Activated T-helper 1 cell treated with anti-CD3 and anti-CD28 coated beads, Interleukin-2, amount 50 U/mL, for 16 hours (primary cell): ENCODE results near the gene ADIG.

Experiments
- DNase-seq, 2 donors: peaks; one replicate each; pipeline ENCODE4 v3.0.0-alpha.2; 2020; ENCODE audit warnings: low read depth in 1 of 2, low spot score in 1 of 2

Gene ADIG

DNA sequence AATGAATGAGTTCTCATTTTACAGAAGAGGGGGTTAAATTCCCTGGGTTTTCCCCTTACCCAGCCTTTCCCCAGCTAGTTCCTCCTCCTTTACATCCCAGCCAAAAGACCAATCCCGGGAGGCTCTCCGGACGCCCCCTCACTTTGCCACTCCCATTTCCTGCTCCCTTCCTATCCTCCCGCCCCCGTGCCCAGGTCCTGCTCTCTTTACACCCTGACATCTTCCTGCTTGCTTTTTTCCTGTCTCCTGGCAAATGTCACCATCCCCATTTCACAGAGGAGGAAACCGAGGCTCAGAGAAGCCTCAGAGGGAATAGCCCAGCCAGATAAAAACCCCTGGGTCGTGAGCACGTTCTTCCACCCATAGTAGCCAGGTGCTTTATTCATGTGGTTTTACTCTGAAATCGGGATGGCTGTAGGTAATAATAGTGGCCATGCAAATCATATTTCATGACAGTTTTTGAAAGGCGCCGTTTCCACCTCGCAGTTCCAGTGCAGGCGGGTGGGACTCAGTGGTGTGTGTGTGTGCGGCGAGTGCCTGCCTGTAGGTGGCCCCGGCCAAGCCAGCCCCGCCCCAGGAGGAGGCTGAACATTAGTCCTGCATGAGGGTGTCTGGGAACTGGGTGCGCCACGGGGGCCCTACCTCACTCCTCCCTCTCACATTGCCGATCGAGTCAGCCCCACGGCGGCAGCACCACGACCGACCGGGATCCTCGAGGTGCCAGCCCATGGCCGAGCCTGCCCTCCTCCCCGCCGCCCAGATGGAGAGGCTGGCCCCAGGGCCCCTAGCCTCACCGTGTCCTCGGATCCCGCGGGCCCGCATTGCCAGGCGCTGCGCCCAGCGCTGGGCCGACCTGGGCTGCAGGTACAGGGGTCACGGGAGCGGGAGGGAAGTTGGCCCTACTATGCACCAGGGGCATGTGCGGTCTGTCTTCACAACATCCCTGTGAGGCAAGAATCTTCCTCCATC lies 20.5 kb downstream of the ADIG start, which contains the start of gene ARHGAP40:
Gene ARHGAP40, plus strand, starts transcription at position 594 of the 969 bp plus-strand sequence.
- DNase-seq: no peak

- no peak for DNase-seq
Measured at GRCh38 chr20:38602185-38602581, 21.2 kb downstream of the ADIG start.

GRCh38 chr20:38603286-38603685 lies 22.3 kb downstream of the ADIG start:
- no peak for DNase-seq

- DNase-seq: no peak
Measured at GRCh38 chr20:38604873-38605303, 23.9 kb downstream of the ADIG start.

GRCh38 chr20:38607351-38607750 lies 26.4 kb downstream of the ADIG start:
- DNase-seq: no peak

DNA sequence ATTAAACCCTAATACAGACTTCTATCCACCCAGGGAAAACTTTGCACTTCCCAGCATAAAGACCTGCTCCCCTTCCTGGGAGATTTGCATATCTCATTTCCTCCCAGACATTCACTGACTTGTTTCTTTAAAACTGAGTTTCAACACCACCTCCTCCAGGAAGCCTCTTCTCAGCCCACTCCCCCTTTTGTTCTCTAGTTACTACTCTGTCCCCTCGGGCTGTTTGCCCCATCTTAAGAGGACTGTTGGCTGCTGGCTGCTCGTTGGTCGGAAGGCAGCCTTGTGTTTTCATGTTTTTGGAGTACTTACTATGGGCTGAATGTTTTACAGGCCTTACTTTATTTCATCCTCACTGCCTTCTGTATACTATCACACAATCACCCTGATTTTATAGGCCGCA lies 27.2 kb downstream of the ADIG start:
- no peak for DNase-seq

DNA sequence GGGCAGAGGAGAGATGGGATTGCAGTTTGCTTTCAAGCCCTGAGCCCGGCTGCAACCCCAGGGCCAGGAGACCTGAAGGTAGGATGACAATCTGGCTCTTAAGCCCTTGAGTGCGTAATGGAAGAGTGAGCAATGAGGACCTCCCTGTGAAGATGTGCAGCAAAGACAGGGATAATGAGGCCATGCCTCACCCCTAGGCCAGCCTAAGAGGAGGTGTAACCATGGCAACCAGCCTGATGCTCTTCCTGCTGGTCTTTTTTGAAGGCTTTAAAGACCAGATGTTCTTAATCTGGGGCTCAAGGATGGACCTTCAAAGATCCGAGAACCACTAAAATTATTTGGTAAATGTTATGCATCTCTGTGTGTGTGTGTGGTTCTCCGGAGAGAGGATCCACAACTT lies 28.8 kb downstream of the ADIG start:
- DNase-seq: no peak

DNA sequence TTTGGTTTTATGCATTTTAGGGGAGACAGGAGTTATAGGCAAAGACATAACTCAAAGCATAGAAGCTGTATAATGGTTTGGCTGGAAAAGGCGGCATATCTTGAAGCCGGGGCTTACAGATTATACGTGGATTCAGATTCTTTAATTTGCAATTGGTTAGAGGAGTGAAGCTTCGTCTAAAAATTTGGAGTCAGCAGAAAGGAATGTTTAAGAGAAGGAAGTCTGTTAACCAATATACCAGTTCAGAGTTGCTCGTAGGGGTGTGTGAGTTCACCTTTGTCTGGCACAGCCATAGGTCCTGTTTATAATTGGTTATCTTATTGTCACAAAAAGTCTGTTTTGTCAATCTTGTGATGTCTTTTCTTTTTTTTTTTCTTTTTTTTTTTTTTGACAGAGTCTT lies 29.5 kb downstream of the ADIG start:
- DNase-seq: no peak

GRCh38 chr20:38612751-38613515 lies 31.9 kb downstream of the ADIG start:
- no peak for DNase-seq

- DNase-seq: no peak
Measured at GRCh38 chr20:38615283-38615682, 34.3 kb downstream of the ADIG start.

- no peak for DNase-seq
Measured at GRCh38 chr20:38616457-38616856, 35.5 kb downstream of the ADIG start.

GRCh38 chr20:38617011-38617829 lies 36.2 kb downstream of the ADIG start:
- no peak for DNase-seq

DNA sequence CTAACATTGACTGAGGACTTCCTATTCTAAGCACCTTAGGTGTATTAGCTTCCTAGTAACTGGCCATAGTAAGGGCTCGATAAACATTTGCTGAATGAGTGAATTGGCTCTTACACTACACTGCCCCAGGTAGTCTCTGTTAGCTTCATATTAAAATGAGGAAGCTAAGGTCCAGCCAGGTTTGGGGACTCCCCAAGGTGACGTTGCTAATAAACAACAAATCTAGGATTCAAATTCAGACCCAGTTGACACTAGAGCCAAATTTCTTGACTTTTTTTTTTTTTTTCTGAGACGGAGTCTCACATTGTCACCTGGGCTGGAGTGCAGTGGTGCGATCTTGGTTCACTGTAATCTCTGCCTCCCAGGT lies 36.8 kb downstream of the ADIG start:
- no peak for DNase-seq

DNA sequence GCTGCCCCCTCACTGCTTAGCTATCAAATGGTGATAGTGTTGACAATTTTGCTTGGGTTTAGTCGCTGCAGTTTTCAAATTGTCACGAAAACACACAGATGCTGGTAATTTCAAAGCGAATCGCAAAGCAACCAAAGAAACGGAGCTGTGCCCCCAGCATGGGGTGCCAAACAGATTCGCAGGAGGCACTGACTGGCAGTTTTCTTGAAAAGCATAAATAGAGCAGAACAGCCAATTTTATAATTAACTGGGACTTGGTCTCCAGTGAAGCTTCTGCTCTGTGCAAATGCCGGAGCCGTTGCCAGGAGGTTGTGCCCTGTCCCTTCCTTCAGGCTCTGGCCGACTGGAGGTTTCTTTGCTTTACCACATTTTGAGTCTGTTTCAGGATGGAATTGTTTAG lies 39.4 kb downstream of the ADIG start:
- no peak for DNase-seq

- DNase-seq: no peak
Measured at GRCh38 chr20:38623061-38623460, 42.1 kb downstream of the ADIG start.

GRCh38 chr20:38624084-38624483 lies 43.1 kb downstream of the ADIG start:
- DNase-seq: no peak

DNA sequence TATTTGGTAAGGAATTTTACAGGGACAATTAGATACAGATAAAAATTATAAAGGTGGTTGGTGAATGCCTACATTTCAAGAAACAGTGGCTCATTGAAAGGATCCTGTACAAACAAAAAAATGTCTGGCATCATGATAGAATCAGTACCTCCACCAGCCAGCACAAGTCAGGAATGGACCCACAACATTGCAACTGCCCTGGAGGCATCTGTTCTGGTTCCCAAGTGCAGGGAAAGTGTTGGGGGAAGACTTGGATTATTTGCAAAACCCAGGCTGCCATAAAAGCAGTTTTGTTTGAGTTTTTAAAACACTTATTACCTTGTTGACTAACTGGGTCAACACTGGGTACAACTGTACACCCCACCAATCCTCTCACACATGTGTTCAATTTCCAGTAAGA lies 44.9 kb downstream of the ADIG start:
- DNase-seq: no peak

DNA sequence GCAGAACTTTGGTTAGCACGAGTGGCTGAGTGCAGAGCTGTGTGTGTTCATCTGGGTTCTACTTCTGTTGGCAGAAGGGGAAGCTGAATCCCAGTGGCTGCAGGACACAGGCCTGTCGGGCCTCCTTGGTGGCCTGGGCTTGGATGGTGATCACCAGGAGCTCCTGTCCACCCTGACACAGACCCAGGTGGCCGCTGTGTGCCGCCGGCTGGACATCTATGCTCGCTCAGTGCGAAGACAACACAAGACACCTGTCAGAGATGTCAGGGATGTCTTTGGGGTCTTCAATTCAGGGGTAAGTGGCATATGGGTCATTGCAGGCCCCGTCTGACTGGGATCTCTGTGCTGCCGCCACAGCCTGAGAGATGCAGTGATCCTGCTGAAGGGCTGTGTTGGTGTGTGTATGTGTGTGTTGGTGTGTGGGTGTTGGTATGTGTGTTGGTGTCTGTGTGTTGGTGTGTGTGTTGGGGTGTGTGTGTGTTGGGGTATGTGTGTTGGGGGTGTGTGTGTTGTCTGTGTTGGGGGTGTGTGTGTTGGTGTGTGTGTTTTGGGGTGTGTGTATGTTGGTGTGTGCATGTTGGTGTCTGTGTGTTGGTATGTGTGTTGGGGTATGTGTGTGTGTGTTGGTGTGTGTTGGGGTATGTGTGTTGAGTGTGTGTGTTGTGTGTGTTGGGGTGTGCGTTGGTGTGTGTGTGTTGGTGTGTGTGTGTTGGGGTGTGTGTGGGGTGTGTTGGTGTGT lies 46.1 kb downstream of the ADIG start:
- no peak for DNase-seq

DNA sequence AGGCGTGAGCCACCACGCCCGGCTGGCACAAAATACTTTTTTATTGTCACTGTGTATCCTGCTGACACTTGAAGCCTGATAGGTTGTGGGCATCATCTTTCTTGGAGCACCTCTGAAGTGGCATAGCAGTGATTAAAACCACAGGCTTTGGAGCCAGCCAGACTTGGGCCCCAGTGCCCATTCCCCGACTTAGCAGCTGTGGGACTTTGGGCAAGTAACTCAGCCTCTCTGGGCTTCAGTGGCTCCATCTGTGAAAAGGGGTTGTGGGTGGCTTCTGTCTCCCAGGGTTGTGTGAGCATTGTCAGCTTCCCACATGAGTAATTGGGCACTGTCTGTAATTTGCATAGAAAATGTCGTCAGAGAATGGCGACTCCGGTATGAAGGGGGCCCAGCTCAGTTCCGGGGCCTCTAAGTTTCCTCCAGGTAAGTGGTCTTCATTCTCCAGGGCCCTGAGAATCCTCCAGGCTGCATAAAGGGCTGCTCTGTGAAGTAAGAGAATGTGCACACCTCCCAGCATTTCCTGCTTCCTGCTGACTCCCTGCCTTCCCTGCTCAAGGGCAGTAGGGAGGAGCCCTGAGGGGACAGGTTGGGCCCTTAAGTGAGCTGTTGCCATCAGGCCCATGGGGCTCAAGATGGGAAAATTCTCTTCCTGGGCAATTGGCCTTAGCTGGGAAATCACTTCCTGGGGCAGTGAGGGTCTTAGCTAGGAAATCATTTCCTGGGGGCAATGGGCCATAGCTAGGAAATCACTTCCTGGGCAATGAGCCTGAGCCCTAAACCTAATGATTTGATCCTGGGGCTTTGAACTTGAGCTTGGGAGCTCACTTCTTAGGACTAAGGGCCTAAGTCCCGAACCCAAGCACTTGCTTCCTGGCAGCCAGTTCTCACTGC lies 47.8 kb downstream of the ADIG start:
- DNase-seq: no peak

DNA sequence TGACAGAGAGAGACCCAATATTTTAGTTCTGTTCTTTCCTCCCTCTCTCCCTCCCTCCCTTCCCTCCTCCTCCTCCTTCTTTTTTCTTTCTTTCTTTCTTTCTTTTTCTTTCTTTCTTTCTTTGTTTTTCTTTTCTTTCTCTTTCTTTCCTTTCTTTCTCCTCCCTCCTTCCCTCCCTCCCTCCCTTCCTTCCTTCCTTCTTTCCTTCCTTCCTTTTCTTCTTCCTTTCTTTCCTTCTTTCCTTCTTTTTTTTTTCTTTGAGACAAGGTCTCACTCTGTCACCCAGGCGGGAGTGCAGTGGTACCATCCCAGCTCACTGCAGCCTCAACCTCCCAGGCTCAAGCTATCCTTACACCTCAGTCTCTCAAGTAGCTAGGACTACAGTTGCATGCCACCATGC lies 49.0 kb downstream of the ADIG start:
- DNase-seq: no peak
